ENCODE results near the gene VBP1. TPM values are rescaled to one million over a fixed set of nuclear protein-coding genes. Genes with fewer than 3 reads are reported as not detected.

VBP1 gene
- total RNA-seq, 1 experiment from 2014 or later: 56.8 TPM

- Mint-ChIP-seq H3K4me1 (ENCODE audit: low read depth, unreplicated experiment) (no peaks in the 10 kb centered on the region), H3K36me3 (ENCODE audit: insufficient read depth, unreplicated experiment) (no peaks in the 10 kb centered on the region), H3K4me3 (ENCODE audit: unreplicated experiment) (no peak overlapping the region), H3K27ac (ENCODE audit: unreplicated experiment) (no peak overlapping the region), H3K9me3 (ENCODE audit: unreplicated experiment) (peaks cover 22% of the 10 kb centered on the region), H3K27me3 (ENCODE audit: insufficient read depth, unreplicated experiment) (peaks cover 12% of the 10 kb centered on the region)
- intact Hi-C loops (cut with micrococcal nuclease; ENCODE audit: unreplicated experiment): no loop called here
- no peaks in the 10 kb centered on the region for H3K9me3 ChIP-seq
- no peaks in the 10 kb centered on the region for H3K36me3 ChIP-seq (ENCODE audit: control insufficient read depth, insufficient read depth, low read length)
- ChIA-PET POLR2A (no interaction called here), CTCF (no interaction called here)
- no peaks in the 10 kb centered on the region for H3K4me1 ChIP-seq
- H3K4me3 ChIP-seq (ENCODE audit: low read depth, low read length): no peak overlapping the region
- no peak for TF ChIP-seq CTCF (IDR thresholded peaks at IDR 0.05; ENCODE audit: insufficient read depth in 1 of 2, low read depth in 1 of 2, low read length in 1 of 2, severe bottlenecking in 1 of 2, unreplicated experiment in 1 of 2)
- DNase-seq: no peak
- no peaks in the 10 kb centered on the region for H3K27me3 ChIP-seq (replicated peaks; ENCODE audit: control insufficient read depth, insufficient read depth, low read length)
- BruUV-seq (replicated peaks): no TSS peak
Measured at GRCh38 chrX:155188786-155189185, 27.5 kb upstream of the VBP1 start.

GRCh38 chrX:155211208-155211607 lies 5.1 kb upstream of the VBP1 start:
- Mint-ChIP-seq H3K9me3 (ENCODE audit: unreplicated experiment) (no peaks in the 10 kb centered on the region), H3K27ac (ENCODE audit: unreplicated experiment) (no peak overlapping the region), H3K27me3 (ENCODE audit: insufficient read depth, unreplicated experiment) (peaks cover 3% of the 10 kb centered on the region), H3K4me1 (ENCODE audit: low read depth, unreplicated experiment) (no peaks in the 10 kb centered on the region), H3K4me3 (ENCODE audit: unreplicated experiment) (no peak overlapping the region), H3K36me3 (ENCODE audit: insufficient read depth, unreplicated experiment) (peaks cover 3% of the 10 kb centered on the region)
- ChIA-PET POLR2A (no interaction called here), CTCF (no interaction called here)
- intact Hi-C loops (cut with micrococcal nuclease; ENCODE audit: unreplicated experiment): no loop called here
- Histone ChIP-seq H3K27me3 (replicated peaks; ENCODE audit: control insufficient read depth, insufficient read depth, low read length) (no peaks in the 10 kb centered on the region), H3K4me1 (no peaks in the 10 kb centered on the region), H3K4me3 (ENCODE audit: low read depth, low read length) (no peak overlapping the region), H3K9me3 (no peaks in the 10 kb centered on the region), H3K36me3 (ENCODE audit: control insufficient read depth, insufficient read depth, low read length) (no peaks in the 10 kb centered on the region)
- no TSS peak for BruUV-seq (replicated peaks)
- DNase-seq: no peak
- no peak for TF ChIP-seq CTCF (IDR thresholded peaks at IDR 0.05; ENCODE audit: insufficient read depth in 1 of 2, low read depth in 1 of 2, low read length in 1 of 2, severe bottlenecking in 1 of 2, unreplicated experiment in 1 of 2)

- peaks cover 6% of the 10 kb centered on the region for H3K36me3 Mint-ChIP-seq (ENCODE audit: insufficient read depth, unreplicated experiment)
- no peaks in the 10 kb centered on the region for H3K4me1 ChIP-seq
- no peaks in the 10 kb centered on the region for H3K9me3 Mint-ChIP-seq (ENCODE audit: unreplicated experiment)
- H3K27ac Mint-ChIP-seq (ENCODE audit: unreplicated experiment): no peak overlapping the region
- TF ChIP-seq CTCF (IDR thresholded peaks at IDR 0.05; ENCODE audit: insufficient read depth in 1 of 2, low read depth in 1 of 2, low read length in 1 of 2, severe bottlenecking in 1 of 2, unreplicated experiment in 1 of 2): no peak
- H3K27me3 Mint-ChIP-seq (ENCODE audit: insufficient read depth, unreplicated experiment): peaks cover 3% of the 10 kb centered on the region
- H3K4me3 Mint-ChIP-seq (ENCODE audit: unreplicated experiment): no peak overlapping the region
- POLR2A ChIA-PET: no interaction called here
- no TSS peak for BruUV-seq (replicated peaks)
- intact Hi-C loops (cut with micrococcal nuclease; ENCODE audit: unreplicated experiment): no loop called here
- no peak for DNase-seq
- H3K4me1 Mint-ChIP-seq (ENCODE audit: low read depth, unreplicated experiment): peaks cover 5% of the 10 kb centered on the region
- CTCF ChIA-PET: no interaction called here
- H3K27me3 ChIP-seq (replicated peaks; ENCODE audit: control insufficient read depth, insufficient read depth, low read length): no peaks in the 10 kb centered on the region
- no peaks in the 10 kb centered on the region for H3K36me3 ChIP-seq (ENCODE audit: control insufficient read depth, insufficient read depth, low read length)
- no peak overlapping the region for H3K4me3 ChIP-seq (ENCODE audit: low read depth, low read length)
- no peaks in the 10 kb centered on the region for H3K9me3 ChIP-seq
Measured at GRCh38 chrX:155213731-155214130, 2.5 kb upstream of the VBP1 start.
